ENCODE data around the gene DIDO1. TPM values are rescaled to one million over a fixed set of nuclear protein-coding genes. Genes with fewer than 3 reads are reported as not detected.
A peak's percentile ranks its signal among the peaks of the same experiment; 100 is the strongest.

The DIDO1 gene
- total RNA-seq, 1 donor from 2014 or later = 37.9 TPM

GRCh38 chr20:62955519-62956386, 29.4 kb upstream of the DIDO1 start:
- H3K27me3 ChIP-seq (ENCODE audit: control insufficient read depth, insufficient read depth, low read length) = no peaks in the 10 kb centered on the region
- TF ChIP-seq CTCF (IDR thresholded peaks at IDR 0.05; ENCODE audit: insufficient read depth, low read length, poor library complexity, severe bottlenecking) = no peak
- no peaks in the 10 kb centered on the region for H3K36me3 ChIP-seq (ENCODE audit: control insufficient read depth, insufficient read depth, low read length)
- DNase-seq (ENCODE audit: low read depth) = no peak
- no peak overlapping the region for H3K4me3 ChIP-seq (ENCODE audit: low read depth, low read length)

- H3K36me3 ChIP-seq (ENCODE audit: control insufficient read depth, insufficient read depth, low read length) = no peaks in the 10 kb centered on the region
- no peak overlapping the region for H3K4me3 ChIP-seq (ENCODE audit: low read depth, low read length)
- no peaks in the 10 kb centered on the region for H3K27me3 ChIP-seq (ENCODE audit: control insufficient read depth, insufficient read depth, low read length)
- TF ChIP-seq CTCF (IDR thresholded peaks at IDR 0.05; ENCODE audit: insufficient read depth, low read length, poor library complexity, severe bottlenecking) = no peak
- DNase-seq (ENCODE audit: low read depth) = no peak
Observed at GRCh38 chr20:62953839-62954703, 27.8 kb upstream of the DIDO1 start.

- Histone ChIP-seq H3K4me3 (ENCODE audit: low read depth, low read length) (peak overlapping the region; percentile 24), H3K27me3 (ENCODE audit: control insufficient read depth, insufficient read depth, low read length) (no peaks in the 10 kb centered on the region), H3K36me3 (ENCODE audit: control insufficient read depth, insufficient read depth, low read length) (no peaks in the 10 kb centered on the region)
- DNase-seq (ENCODE audit: low read depth) = no peak
- TF ChIP-seq CTCF (IDR thresholded peaks at IDR 0.05; ENCODE audit: insufficient read depth, low read length, poor library complexity, severe bottlenecking) = no peak
Observed at GRCh38 chr20:62952968-62953838, 26.9 kb upstream of the DIDO1 start.

- H3K36me3 ChIP-seq (ENCODE audit: control insufficient read depth, insufficient read depth, low read length) = no peaks in the 10 kb centered on the region
- DNase-seq (ENCODE audit: low read depth) = no peak
- no peak for TF ChIP-seq CTCF (IDR thresholded peaks at IDR 0.05; ENCODE audit: insufficient read depth, low read length, poor library complexity, severe bottlenecking)
- peak within 1 kb of the TSS; percentile 24 for H3K4me3 ChIP-seq (ENCODE audit: low read depth, low read length)
- H3K27me3 ChIP-seq (ENCODE audit: control insufficient read depth, insufficient read depth, low read length) = no peaks in the 10 kb centered on the region
Observed at GRCh38 chr20:62952373-62952967, 26.2 kb upstream of the DIDO1 start, which contains the start of gene SLC17A9. TSS of gene SLC17A9 (plus strand) at chr20:62952709. CDS start at chr20:62952831, 122 bp downstream.

GRCh38 chr20:62951896-62952372, 25.6 kb upstream of the DIDO1 start:
- Histone ChIP-seq H3K36me3 (ENCODE audit: control insufficient read depth, insufficient read depth, low read length) (peaks cover 2% of the 10 kb centered on the region), H3K4me3 (ENCODE audit: low read depth, low read length) (peak overlapping the region; percentile 24)
- no peak for DNase-seq (ENCODE audit: low read depth)

More at GRCh38 chr20:62951896-62952372, 25.6 kb upstream of the DIDO1 start:
- H3K27me3 ChIP-seq (ENCODE audit: control insufficient read depth, insufficient read depth, low read length) = no peaks in the 10 kb centered on the region
- TF ChIP-seq CTCF (IDR thresholded peaks at IDR 0.05; ENCODE audit: insufficient read depth, low read length, poor library complexity, severe bottlenecking) = no peak

Measured in kidney epithelial cell (primary cell).